ENCODE results near the gene EXOC4. TPM values are rescaled to one million over a fixed set of nuclear protein-coding genes. Genes with fewer than 3 reads are reported as not detected.

Gene EXOC4
- total RNA-seq, 1 experiment from 2014 or later = 91.9 TPM

DNA sequence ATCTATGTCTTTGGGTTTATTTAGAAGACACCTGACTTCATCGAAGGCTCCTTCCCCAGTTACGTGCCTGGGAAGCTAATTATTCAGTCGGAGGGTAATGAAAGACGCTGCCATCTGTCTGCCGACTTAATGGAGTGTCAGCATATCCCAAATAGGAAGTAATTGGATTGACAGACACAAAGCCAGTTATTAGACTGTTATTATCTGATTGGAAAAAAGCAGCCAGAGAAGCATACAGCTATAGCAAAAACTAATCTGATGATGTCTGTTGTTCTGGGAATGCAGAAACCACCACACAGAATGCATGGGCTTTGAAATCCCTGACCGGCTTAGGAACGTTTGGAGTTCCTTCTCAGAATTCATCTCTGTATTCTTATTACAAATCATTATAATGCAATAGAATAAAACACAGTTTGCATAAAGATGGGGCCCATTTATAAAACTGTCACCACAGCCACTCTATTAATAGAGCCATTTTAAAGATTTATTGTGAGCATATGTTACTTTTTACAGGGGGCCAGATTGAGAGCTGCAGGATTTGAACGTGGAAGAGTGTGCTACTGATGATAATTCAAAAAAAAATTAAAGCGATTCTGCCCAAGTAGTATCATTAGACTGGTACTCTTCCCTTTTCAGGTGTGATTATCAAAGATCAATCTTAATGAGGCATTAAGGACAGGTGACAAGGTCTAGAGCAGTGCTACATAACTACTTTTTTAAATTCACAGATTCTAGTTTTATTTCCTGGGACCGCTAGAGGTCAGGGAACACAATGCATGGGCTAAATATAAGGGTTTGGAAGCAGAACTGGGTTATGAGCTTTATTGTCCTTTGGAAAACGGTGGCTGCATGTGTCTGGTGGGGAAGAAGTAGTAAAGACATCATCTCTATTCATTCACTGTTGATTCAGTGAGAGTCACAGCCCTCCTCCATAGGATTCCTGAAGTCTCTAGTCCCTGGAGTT, 544.2 kb downstream of the EXOC4 start:
- H3K4me1 Mint-ChIP-seq (ENCODE audit: low read depth, unreplicated experiment) = peaks cover 8% of the 10 kb centered on the region
- intact Hi-C loops (cut with micrococcal nuclease; ENCODE audit: unreplicated experiment) = no loop called here
- CTCF ChIA-PET = no interaction called here

DNA sequence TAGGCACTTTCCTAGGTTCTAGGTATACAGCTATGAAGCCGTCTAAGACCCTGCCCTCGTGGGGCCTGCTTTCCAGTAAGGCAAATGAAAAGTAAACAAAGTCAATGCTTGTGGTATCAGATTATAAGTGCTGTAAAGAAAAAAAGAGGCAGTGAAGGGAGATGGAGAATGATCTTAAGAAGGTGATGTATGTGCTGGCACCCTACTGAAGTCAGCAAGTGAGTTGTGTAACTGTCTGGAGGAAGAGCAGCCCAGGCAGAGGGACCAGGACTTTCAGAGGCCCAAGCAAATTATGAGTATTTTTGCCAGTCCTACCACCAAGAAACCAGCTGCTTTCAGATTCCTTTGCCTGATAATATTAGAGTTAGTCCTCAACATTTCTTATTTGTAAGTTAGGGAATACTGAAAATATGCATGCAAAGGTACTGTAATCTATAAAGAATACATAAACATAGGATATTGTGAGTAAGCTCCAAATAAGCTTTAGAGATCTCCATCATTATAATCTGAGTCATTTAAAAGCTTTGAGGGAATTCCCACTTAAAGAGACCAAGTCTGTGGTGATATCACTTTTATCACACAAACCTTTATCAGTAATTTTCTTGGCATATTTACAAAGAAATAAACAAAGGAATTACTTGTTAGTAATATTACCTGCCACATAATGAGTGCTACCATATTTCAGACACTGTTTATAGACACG, 545.1 kb downstream of the EXOC4 start:
- CTCF ChIA-PET = no interaction called here
- TF ChIP-seq, protein P1, sequence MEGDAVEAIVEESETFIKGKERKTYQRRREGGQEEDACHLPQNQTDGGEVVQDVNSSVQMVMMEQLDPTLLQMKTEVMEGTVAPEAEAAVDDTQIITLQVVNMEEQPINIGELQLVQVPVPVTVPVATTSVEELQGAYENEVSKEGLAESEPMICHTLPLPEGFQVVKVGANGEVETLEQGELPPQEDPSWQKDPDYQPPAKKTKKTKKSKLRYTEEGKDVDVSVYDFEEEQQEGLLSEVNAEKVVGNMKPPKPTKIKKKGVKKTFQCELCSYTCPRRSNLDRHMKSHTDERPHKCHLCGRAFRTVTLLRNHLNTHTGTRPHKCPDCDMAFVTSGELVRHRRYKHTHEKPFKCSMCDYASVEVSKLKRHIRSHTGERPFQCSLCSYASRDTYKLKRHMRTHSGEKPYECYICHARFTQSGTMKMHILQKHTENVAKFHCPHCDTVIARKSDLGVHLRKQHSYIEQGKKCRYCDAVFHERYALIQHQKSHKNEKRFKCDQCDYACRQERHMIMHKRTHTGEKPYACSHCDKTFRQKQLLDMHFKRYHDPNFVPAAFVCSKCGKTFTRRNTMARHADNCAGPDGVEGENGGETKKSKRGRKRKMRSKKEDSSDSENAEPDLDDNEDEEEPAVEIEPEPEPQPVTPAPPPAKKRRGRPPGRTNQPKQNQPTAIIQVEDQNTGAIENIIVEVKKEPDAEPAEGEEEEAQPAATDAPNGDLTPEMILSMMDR (IDR thresholded peaks at IDR 0.05; ENCODE audit: unreplicated experiment) = no peak
- H3K27me3 Mint-ChIP-seq (ENCODE audit: unreplicated experiment) = no peaks in the 10 kb centered on the region
- H3K4me1 Mint-ChIP-seq (ENCODE audit: low read depth, unreplicated experiment) = peaks cover 8% of the 10 kb centered on the region
- no peaks in the 10 kb centered on the region for H3K9me3 Mint-ChIP-seq (ENCODE audit: low read depth, unreplicated experiment)
- H3K4me3 Mint-ChIP-seq (ENCODE audit: low read depth, unreplicated experiment) = no peak overlapping the region
- no peak overlapping the region for H3K27ac Mint-ChIP-seq (ENCODE audit: unreplicated experiment)
- DNase-seq = no peak
- no peaks in the 10 kb centered on the region for H3K36me3 Mint-ChIP-seq (ENCODE audit: insufficient read depth, unreplicated experiment)
- intact Hi-C loops (cut with micrococcal nuclease; ENCODE audit: unreplicated experiment) = no loop called here
- no TSS peak for BruUV-seq (replicated peaks)

More for the DNA sequence above, 544.2 kb downstream of the EXOC4 start:
- TF ChIP-seq, protein P1 (IDR thresholded peaks at IDR 0.05; ENCODE audit: unreplicated experiment) = no peak
- no peak for DNase-seq
- BruUV-seq (replicated peaks) = no TSS peak
- H3K9me3 Mint-ChIP-seq (ENCODE audit: low read depth, unreplicated experiment) = no peaks in the 10 kb centered on the region
- no peaks in the 10 kb centered on the region for H3K36me3 Mint-ChIP-seq (ENCODE audit: insufficient read depth, unreplicated experiment)
- no peak overlapping the region for H3K27ac Mint-ChIP-seq (ENCODE audit: unreplicated experiment)
- no peaks in the 10 kb centered on the region for H3K27me3 Mint-ChIP-seq (ENCODE audit: unreplicated experiment)
- no peak overlapping the region for H3K4me3 Mint-ChIP-seq (ENCODE audit: low read depth, unreplicated experiment)

DNA sequence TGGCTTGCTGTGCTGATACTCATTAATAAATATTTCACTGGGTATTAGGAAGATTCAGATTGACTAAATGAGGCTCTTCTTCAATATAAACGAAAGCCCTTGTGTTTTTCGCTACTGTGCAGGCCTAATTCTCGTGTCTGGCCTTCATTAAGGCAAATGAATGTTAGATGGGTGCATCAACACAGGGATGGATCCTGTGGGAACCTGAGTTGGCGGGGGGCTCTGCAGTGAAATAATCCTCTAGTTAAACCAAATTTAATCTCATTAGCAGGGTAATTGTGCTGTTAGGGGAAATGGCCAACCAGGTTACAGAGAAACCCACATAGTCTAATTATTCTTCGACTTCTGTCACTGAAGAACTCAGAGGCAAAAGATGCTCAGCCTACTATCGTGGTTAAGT, 548.5 kb downstream of the EXOC4 start:
- H3K4me3 Mint-ChIP-seq (ENCODE audit: low read depth, unreplicated experiment) = no peak overlapping the region
- no peak overlapping the region for H3K27ac Mint-ChIP-seq (ENCODE audit: unreplicated experiment)
- H3K9me3 Mint-ChIP-seq (ENCODE audit: low read depth, unreplicated experiment) = no peaks in the 10 kb centered on the region
- TF ChIP-seq, protein P1 (IDR thresholded peaks at IDR 0.05; ENCODE audit: unreplicated experiment) = no peak
- CTCF ChIA-PET = no interaction called here
- H3K4me1 Mint-ChIP-seq (ENCODE audit: low read depth, unreplicated experiment) = peaks cover 8% of the 10 kb centered on the region
- DNase-seq = no peak
- intact Hi-C loops (cut with micrococcal nuclease; ENCODE audit: unreplicated experiment) = no loop called here
- no peaks in the 10 kb centered on the region for H3K36me3 Mint-ChIP-seq (ENCODE audit: insufficient read depth, unreplicated experiment)
- H3K27me3 Mint-ChIP-seq (ENCODE audit: unreplicated experiment) = no peaks in the 10 kb centered on the region
- no TSS peak for BruUV-seq (replicated peaks)

DNA sequence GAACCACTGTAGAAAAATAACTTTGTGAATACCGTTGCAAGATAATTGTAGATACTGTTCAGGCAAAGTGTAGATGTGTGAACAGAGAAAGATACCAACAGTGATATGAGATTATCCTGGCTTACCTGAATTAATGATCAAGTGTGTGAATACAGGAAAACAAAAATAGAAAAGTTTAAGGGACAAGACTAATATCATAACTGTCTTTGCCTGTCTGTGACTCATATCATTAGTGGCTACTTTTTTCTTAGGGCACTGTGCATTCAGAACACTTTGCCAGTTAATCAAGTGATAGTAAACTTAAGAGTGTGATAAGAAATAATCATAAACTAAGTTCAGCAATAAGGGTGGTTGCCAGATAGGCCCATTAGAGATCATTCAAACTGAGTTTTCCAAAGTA, 551.2 kb downstream of the EXOC4 start:
- intact Hi-C loops (cut with micrococcal nuclease; ENCODE audit: unreplicated experiment) = no loop called here
- BruUV-seq (replicated peaks) = no TSS peak
- Mint-ChIP-seq H3K27ac (ENCODE audit: unreplicated experiment) (no peak overlapping the region), H3K36me3 (ENCODE audit: insufficient read depth, unreplicated experiment) (no peaks in the 10 kb centered on the region), H3K4me3 (ENCODE audit: low read depth, unreplicated experiment) (no peak overlapping the region), H3K4me1 (ENCODE audit: low read depth, unreplicated experiment) (no peaks in the 10 kb centered on the region), H3K9me3 (ENCODE audit: low read depth, unreplicated experiment) (no peaks in the 10 kb centered on the region), H3K27me3 (ENCODE audit: unreplicated experiment) (no peaks in the 10 kb centered on the region)
- TF ChIP-seq, protein P1 (IDR thresholded peaks at IDR 0.05; ENCODE audit: unreplicated experiment) = no peak
- no peak for DNase-seq
- CTCF ChIA-PET = no interaction called here

Measured in Calu3 (cell line).